Measurements from ENCODE around the gene SLC30A9.

DNA sequence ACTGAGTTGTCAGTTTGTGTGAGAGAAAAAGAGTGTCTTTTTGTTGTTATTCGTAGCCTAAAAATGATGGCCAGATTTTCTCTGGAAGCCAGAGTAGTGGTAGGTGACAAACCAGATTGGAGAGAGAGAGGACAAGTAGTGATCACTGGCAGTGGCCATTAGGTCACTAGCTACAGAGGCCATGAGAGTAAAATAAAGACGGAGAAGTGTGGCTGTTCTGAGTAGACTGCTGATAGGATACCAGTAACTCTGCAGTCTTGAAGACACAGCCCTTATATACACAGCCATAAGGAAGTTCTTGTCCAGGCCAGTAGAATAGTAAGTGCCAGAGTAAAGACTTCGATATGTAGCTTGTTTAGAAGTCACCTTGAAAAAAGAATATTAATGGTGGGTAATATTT is 7.7 kb downstream of the SLC30A9 start:
- TF ChIP-seq, protein P1, sequence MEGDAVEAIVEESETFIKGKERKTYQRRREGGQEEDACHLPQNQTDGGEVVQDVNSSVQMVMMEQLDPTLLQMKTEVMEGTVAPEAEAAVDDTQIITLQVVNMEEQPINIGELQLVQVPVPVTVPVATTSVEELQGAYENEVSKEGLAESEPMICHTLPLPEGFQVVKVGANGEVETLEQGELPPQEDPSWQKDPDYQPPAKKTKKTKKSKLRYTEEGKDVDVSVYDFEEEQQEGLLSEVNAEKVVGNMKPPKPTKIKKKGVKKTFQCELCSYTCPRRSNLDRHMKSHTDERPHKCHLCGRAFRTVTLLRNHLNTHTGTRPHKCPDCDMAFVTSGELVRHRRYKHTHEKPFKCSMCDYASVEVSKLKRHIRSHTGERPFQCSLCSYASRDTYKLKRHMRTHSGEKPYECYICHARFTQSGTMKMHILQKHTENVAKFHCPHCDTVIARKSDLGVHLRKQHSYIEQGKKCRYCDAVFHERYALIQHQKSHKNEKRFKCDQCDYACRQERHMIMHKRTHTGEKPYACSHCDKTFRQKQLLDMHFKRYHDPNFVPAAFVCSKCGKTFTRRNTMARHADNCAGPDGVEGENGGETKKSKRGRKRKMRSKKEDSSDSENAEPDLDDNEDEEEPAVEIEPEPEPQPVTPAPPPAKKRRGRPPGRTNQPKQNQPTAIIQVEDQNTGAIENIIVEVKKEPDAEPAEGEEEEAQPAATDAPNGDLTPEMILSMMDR (conservative IDR thresholded peaks at IDR 0.05; ENCODE audit: low read depth, low read length), result no peak
- no peak for TF ChIP-seq EZH2 (IDR thresholded peaks at IDR 0.05; ENCODE audit: borderline replicate concordance, low read depth, low read length, poor library complexity, severe bottlenecking)
